Thoracic aorta (tissue), 2 donors: ENCODE measurements around the gene TIMP3. TPM values are rescaled to one million over a fixed set of nuclear protein-coding genes. Genes with fewer than 3 reads are reported as not detected.

Source experiments
- ATAC-seq: fragments of 150-250 bp; one replicate; pipeline ENCODE4 v1.8.0; 2017; ENCODE audit warnings: low read depth; ENCODE audit not compliant: insufficient number of reproducible peaks, low FRiP score
- DNase-seq: peaks from one replicate; pipeline ENCODE4 v3.0.0-alpha.2; 2020; ENCODE audit warnings: low spot score
- H3K27ac ChIP-seq, 2 donors: fragments of 200-600 bp; sonication (generic); 1 replicate in 1 of 2; 2 replicates in 1 of 2; pipeline ENCODE4 v1.5.1; 2016; ENCODE audit warnings: mild to moderate bottlenecking in 2 of 2, moderate library complexity in 2 of 2
- H3K27me3 ChIP-seq: fragments of 200-600 bp; sonication (generic); replicated peaks from 2 replicates; pipeline ENCODE4 v1.6.0; 2016; ENCODE audit warnings: mild to moderate bottlenecking; ENCODE audit not compliant: insufficient read depth
- H3K36me3 ChIP-seq: fragments of 200-600 bp; sonication (generic); one replicate; pipeline ENCODE4 v1.5.1; 2016
- H3K4me1 ChIP-seq, 2 donors: fragments of 200-600 bp; sonication (generic); 1 replicate in 1 of 2; 2 replicates in 1 of 2; pipeline versions ENCODE4 v1.5.1 to v1.6.0; 2016; ENCODE audit warnings: low read depth in 2 of 2, mild to moderate bottlenecking in 1 of 2; ENCODE audit not compliant: control insufficient read depth in 1 of 2
- H3K4me3 ChIP-seq: fragments of 200-600 bp; sonication (generic); 2 replicates; pipeline ENCODE4 v1.5.1; 2016; ENCODE audit warnings: mild to moderate bottlenecking
- H3K9me3 ChIP-seq: fragments of 200-600 bp; sonication (generic); 2 replicates; pipeline ENCODE4 v1.5.1; 2016
- CTCF ChIP-seq: fragments of 200-600 bp; sonication (generic); IDR thresholded peaks from one replicate; pipeline ENCODE4 v1.5.1; 2019; ENCODE audit warnings: antibody characterized with exemption
- total RNA-seq, 2 donors: library from RNA; depleted of rRNA; stranded (reverse); fragments of >200 nt; gene quantifications; one replicate each; pipeline versions ENCODE4 v1.1.0 to v1.2.3, GENCODE V29; 2016

The TIMP3 gene
- total RNA-seq, 2 donors from 2014 or later = 471 to 756 TPM

GRCh38 chr22:32858957-32859356 is 57.5 kb downstream of the TIMP3 start:
- ATAC-seq = no peak

GRCh38 chr22:32859743-32860142 is 58.2 kb downstream of the TIMP3 start:
- H3K9me3 ChIP-seq = no peaks in the 10 kb centered on the region
- no peak overlapping the region for H3K27ac ChIP-seq
- peaks cover 0 to 6% of the 10 kb centered on the region in 2 donors for H3K4me1 ChIP-seq
- H3K4me3 ChIP-seq = no peak overlapping the region
- H3K36me3 ChIP-seq = peaks cover 47% of the 10 kb centered on the region
- no peak for TF ChIP-seq CTCF
- no peaks in the 10 kb centered on the region for H3K27me3 ChIP-seq
- no peak for DNase-seq
- ATAC-seq = no peak

More at GRCh38 chr22:32858957-32859356, 57.5 kb downstream of the TIMP3 start:
- H3K4me3 ChIP-seq = no peak overlapping the region
- H3K4me1 ChIP-seq = peaks cover 0 to 14% of the 10 kb centered on the region in 2 donors
- DNase-seq = no peak
- no peaks in the 10 kb centered on the region for H3K9me3 ChIP-seq
- H3K27ac ChIP-seq = no peak overlapping the region
- TF ChIP-seq CTCF = no peak
- peaks cover 47% of the 10 kb centered on the region for H3K36me3 ChIP-seq
- no peaks in the 10 kb centered on the region for H3K27me3 ChIP-seq

- H3K36me3 ChIP-seq = peaks cover 47% of the 10 kb centered on the region
- H3K9me3 ChIP-seq = no peaks in the 10 kb centered on the region
- no peak for TF ChIP-seq CTCF
- DNase-seq (no peak), ATAC-seq (no peak)
- no peak overlapping the region for H3K27ac ChIP-seq
- no peaks in the 10 kb centered on the region for H3K4me1 ChIP-seq
- no peak overlapping the region for H3K4me3 ChIP-seq
- H3K27me3 ChIP-seq = no peaks in the 10 kb centered on the region
Observed at GRCh38 chr22:32861330-32861729, 59.8 kb downstream of the TIMP3 start.

- Histone ChIP-seq H3K4me3 (no peak overlapping the region), H3K9me3 (no peaks in the 10 kb centered on the region), H3K4me1 (no peaks in the 10 kb centered on the region), H3K27ac (no peak overlapping the region), H3K27me3 (no peaks in the 10 kb centered on the region), H3K36me3 (peaks cover 44% of the 10 kb centered on the region)
- TF ChIP-seq CTCF = no peak
- ATAC-seq = no peak
- DNase-seq = no peak
Observed at GRCh38 chr22:32862083-32862482, 60.6 kb downstream of the TIMP3 start.

- Histone ChIP-seq H3K36me3 (peaks cover 34% of the 10 kb centered on the region), H3K4me1 (no peaks in the 10 kb centered on the region), H3K27me3 (no peaks in the 10 kb centered on the region), H3K9me3 (no peaks in the 10 kb centered on the region), H3K4me3 (no peak overlapping the region), H3K27ac (no peak overlapping the region)
- ATAC-seq = no peak
- no peak for DNase-seq
- no peak for TF ChIP-seq CTCF
Observed at GRCh38 chr22:32862936-32863661, 61.6 kb downstream of the TIMP3 start.
